ENCODE results near the gene ZFYVE26.
A peak's percentile ranks its signal among the peaks of the same experiment; 100 is the strongest.

Gene ZFYVE26

DNA sequence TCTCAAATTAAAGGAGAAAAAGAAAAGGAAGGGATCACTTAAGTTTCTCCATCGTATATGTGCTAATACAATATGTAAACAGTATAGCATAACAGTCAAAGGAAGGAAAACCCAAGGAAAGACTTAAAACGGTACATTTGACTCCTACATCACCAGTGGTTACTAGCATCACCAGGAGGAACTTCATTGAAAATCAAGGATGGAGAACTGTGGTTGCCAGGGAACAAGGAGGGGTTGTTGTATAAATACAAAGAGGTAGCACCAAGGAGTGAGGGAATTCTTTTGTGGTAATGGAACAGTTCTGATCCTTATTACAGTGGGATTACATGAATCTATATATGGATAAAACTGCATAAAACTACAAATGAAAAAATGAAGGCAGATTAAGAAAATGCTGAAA, 1.6 kb downstream of the ZFYVE26 start:
- H3K4me3 ChIP-seq (IDR thresholded peaks at IDR 0.05; ENCODE audit: insufficient read depth, low read depth, low read length): no peak overlapping the region
- H4K20me1 ChIP-seq (ENCODE audit: insufficient read depth): no peaks in the 10 kb centered on the region
- TF ChIP-seq, protein P1, sequence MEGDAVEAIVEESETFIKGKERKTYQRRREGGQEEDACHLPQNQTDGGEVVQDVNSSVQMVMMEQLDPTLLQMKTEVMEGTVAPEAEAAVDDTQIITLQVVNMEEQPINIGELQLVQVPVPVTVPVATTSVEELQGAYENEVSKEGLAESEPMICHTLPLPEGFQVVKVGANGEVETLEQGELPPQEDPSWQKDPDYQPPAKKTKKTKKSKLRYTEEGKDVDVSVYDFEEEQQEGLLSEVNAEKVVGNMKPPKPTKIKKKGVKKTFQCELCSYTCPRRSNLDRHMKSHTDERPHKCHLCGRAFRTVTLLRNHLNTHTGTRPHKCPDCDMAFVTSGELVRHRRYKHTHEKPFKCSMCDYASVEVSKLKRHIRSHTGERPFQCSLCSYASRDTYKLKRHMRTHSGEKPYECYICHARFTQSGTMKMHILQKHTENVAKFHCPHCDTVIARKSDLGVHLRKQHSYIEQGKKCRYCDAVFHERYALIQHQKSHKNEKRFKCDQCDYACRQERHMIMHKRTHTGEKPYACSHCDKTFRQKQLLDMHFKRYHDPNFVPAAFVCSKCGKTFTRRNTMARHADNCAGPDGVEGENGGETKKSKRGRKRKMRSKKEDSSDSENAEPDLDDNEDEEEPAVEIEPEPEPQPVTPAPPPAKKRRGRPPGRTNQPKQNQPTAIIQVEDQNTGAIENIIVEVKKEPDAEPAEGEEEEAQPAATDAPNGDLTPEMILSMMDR (conservative IDR thresholded peaks at IDR 0.05; ENCODE audit: low read depth, low read length): no peak
- H3K9ac ChIP-seq: no peak overlapping the region
- H2AFZ ChIP-seq (ENCODE audit: low read depth): no peak overlapping the region
- peaks cover 7% of the 10 kb centered on the region; the same call in 1 of the 2 replicates for H3K79me2 ChIP-seq (ENCODE audit: insufficient read depth, low read depth)
- peak overlapping the region; percentile 76; the same call in 1 of the 2 replicates for H3K4me2 ChIP-seq
- no peaks in the 10 kb centered on the region for H3K36me3 ChIP-seq (ENCODE audit: insufficient read depth)
- H3K27me3 ChIP-seq (ENCODE audit: insufficient read depth, low read depth): no peaks in the 10 kb centered on the region
- peaks cover 10% of the 10 kb centered on the region for H3K4me1 ChIP-seq (ENCODE audit: low read depth, poor library complexity, severe bottlenecking)
- no peak overlapping the region for H3K27ac ChIP-seq

GRCh38 chr14:67806246-67806645, 10.1 kb downstream of the ZFYVE26 start:
- H3K4me1 ChIP-seq (ENCODE audit: low read depth, poor library complexity, severe bottlenecking): no peaks in the 10 kb centered on the region
- no peaks in the 10 kb centered on the region for H3K27me3 ChIP-seq (ENCODE audit: insufficient read depth, low read depth)
- no peaks in the 10 kb centered on the region for H3K79me2 ChIP-seq (ENCODE audit: insufficient read depth, low read depth)
- no peak overlapping the region for H3K4me2 ChIP-seq
- H3K9ac ChIP-seq: no peak overlapping the region
- no peak overlapping the region for H3K4me3 ChIP-seq (IDR thresholded peaks at IDR 0.05; ENCODE audit: insufficient read depth, low read depth, low read length)
- no peak overlapping the region for H3K27ac ChIP-seq
- no peaks in the 10 kb centered on the region for H3K36me3 ChIP-seq (ENCODE audit: insufficient read depth)
- H2AFZ ChIP-seq (ENCODE audit: low read depth): no peak overlapping the region
- no peaks in the 10 kb centered on the region for H4K20me1 ChIP-seq (ENCODE audit: insufficient read depth)
- TF ChIP-seq, protein P1 (conservative IDR thresholded peaks at IDR 0.05; ENCODE audit: low read depth, low read length): no peak

DNA sequence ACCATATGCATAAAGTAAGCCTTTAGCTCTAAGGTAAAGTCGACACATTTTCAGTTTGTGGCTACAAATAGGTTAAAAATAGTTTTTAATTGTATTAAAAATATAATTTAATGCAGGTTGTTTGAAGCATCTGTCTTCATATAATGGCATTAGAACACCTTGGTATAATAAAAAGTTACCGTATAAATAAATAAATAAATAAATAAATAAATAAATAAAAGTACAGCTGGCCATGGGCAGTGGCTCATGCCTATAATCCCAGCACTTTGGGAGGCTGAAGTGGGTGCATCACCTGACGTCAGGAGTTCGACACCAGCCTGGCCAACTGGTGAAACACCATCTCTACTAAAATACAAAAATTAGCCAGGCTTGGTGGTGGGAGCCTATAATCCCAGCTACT, 15.6 kb downstream of the ZFYVE26 start:
- Histone ChIP-seq H3K27ac (no peak overlapping the region), H2AFZ (ENCODE audit: low read depth) (no peak overlapping the region), H3K4me1 (ENCODE audit: low read depth, poor library complexity, severe bottlenecking) (no peaks in the 10 kb centered on the region), H3K4me2 (no peak overlapping the region), H3K79me2 (ENCODE audit: insufficient read depth, low read depth) (no peaks in the 10 kb centered on the region), H3K9ac (no peak overlapping the region), H3K36me3 (ENCODE audit: insufficient read depth) (no peaks in the 10 kb centered on the region), H3K4me3 (IDR thresholded peaks at IDR 0.05; ENCODE audit: insufficient read depth, low read depth, low read length) (no peak overlapping the region), H4K20me1 (ENCODE audit: insufficient read depth) (no peaks in the 10 kb centered on the region), H3K27me3 (ENCODE audit: insufficient read depth, low read depth) (no peaks in the 10 kb centered on the region)
- TF ChIP-seq, protein P1 (conservative IDR thresholded peaks at IDR 0.05; ENCODE audit: low read depth, low read length): no peak

GRCh38 chr14:67798731-67799130, 17.7 kb downstream of the ZFYVE26 start:
- Histone ChIP-seq H2AFZ (ENCODE audit: low read depth) (no peak overlapping the region), H3K4me2 (no peak overlapping the region), H3K27me3 (ENCODE audit: insufficient read depth, low read depth) (no peaks in the 10 kb centered on the region), H3K4me1 (ENCODE audit: low read depth, poor library complexity, severe bottlenecking) (no peaks in the 10 kb centered on the region), H3K27ac (no peak overlapping the region), H3K79me2 (ENCODE audit: insufficient read depth, low read depth) (no peaks in the 10 kb centered on the region), H3K36me3 (ENCODE audit: insufficient read depth) (no peaks in the 10 kb centered on the region), H3K9ac (no peak overlapping the region), H4K20me1 (ENCODE audit: insufficient read depth) (no peaks in the 10 kb centered on the region), H3K4me3 (IDR thresholded peaks at IDR 0.05; ENCODE audit: insufficient read depth, low read depth, low read length) (no peak overlapping the region)
- TF ChIP-seq, protein P1 (conservative IDR thresholded peaks at IDR 0.05; ENCODE audit: low read depth, low read length): no peak
